HUES64 (cell line): Measurements from ENCODE around the gene HS3ST6.
"Not testable (repeated sequence)": the region's sequence is repeated elsewhere in the genome, so short reads cannot be mapped to it uniquely, and the experiment has no call there.

Experiments
- H3K27ac ChIP-seq: 2 replicates; pipeline ENCODE4 v1.7.0; 2013; ENCODE audit warnings: low read depth, low read length, inconsistent platforms
- H3K27me3 ChIP-seq: 2 replicates; pipeline ENCODE4 v1.6.1; 2013; ENCODE audit warnings: mild to moderate bottlenecking, low read length; ENCODE audit not compliant: insufficient read depth
- H3K36me3 ChIP-seq: 2 replicates; pipeline ENCODE4 v1.6.1; 2013; ENCODE audit warnings: mild to moderate bottlenecking, low read length; ENCODE audit not compliant: insufficient read depth
- H3K4me1 ChIP-seq: 2 replicates; pipeline ENCODE4 v1.6.1; 2013; ENCODE audit warnings: mild to moderate bottlenecking, low read length, moderate library complexity; ENCODE audit not compliant: insufficient read depth
- H3K4me3 ChIP-seq: 2 replicates; pipeline ENCODE4 v1.5.1; 2013; ENCODE audit warnings: mild to moderate bottlenecking, low read length, moderate library complexity
- H3K9ac ChIP-seq: 2 replicates; pipeline ENCODE4 v1.6.1; 2013; ENCODE audit warnings: mild to moderate bottlenecking, low read depth, low read length
- H3K9me3 ChIP-seq: 2 replicates; pipeline ENCODE4 v1.6.1; 2013; ENCODE audit warnings: low read depth, low read length; ENCODE audit not compliant: insufficient read depth
- WGBS: fragments of 150-250, 120-280 bp; methylation state at CpG from one replicate; pipeline ENCODE4 v1.1.7; 2013; ENCODE audit warnings: missing lambda C conversion rate; 5-methylcytosine and 5-hydroxymethylcytosine counted together

Gene HS3ST6

GRCh38 chr16:1884155-1884760 is 34.0 kb downstream of the HS3ST6 start:
- H3K9ac ChIP-seq, result no peak overlapping the region
- H3K27me3 ChIP-seq, result no peaks in the 10 kb centered on the region
- no peaks in the 10 kb centered on the region for H3K36me3 ChIP-seq
- H3K4me3 ChIP-seq, result no peak overlapping the region
- no peaks in the 10 kb centered on the region for H3K9me3 ChIP-seq
- 78% methylated on average over 12 of the region's 13 CpGs for WGBS
- H3K27ac ChIP-seq, result no peak overlapping the region
- H3K4me1 ChIP-seq, result no peaks in the 10 kb centered on the region

GRCh38 chr16:1881172-1881571 is 37.0 kb downstream of the HS3ST6 start:
- 92% methylated on average over 9 of the region's 9 CpGs for WGBS
- H3K4me1 ChIP-seq, H3K9me3 ChIP-seq, H3K9ac ChIP-seq, H3K36me3 ChIP-seq, H3K4me3 ChIP-seq, H3K27ac ChIP-seq: not testable (repeated sequence)
- peaks cover 10% of the 10 kb centered on the region for H3K27me3 ChIP-seq

- Histone ChIP-seq H3K27ac (no peak overlapping the region), H3K4me1 (no peaks in the 10 kb centered on the region), H3K27me3 (peaks cover 17% of the 10 kb centered on the region), H3K4me3 (no peak overlapping the region), H3K36me3 (no peaks in the 10 kb centered on the region), H3K9ac (no peak overlapping the region), H3K9me3 (no peaks in the 10 kb centered on the region)
- 52% methylated on average over 2 of the region's 2 CpGs for WGBS
These were observed 38.7 kb downstream of the HS3ST6 start for GRCh38 chr16:1879477-1879876.

- H3K27ac ChIP-seq, result no peak overlapping the region
- H3K9ac ChIP-seq, result no peak overlapping the region
- H3K27me3 ChIP-seq, result peaks cover 22% of the 10 kb centered on the region
- H3K4me1 ChIP-seq, result no peaks in the 10 kb centered on the region
- WGBS, result 96% methylated on average over 2 of the region's 5 CpGs
- H3K36me3 ChIP-seq, result no peaks in the 10 kb centered on the region
- H3K9me3 ChIP-seq, result no peaks in the 10 kb centered on the region
- no peak overlapping the region for H3K4me3 ChIP-seq
These were observed 40.0 kb downstream of the HS3ST6 start for GRCh38 chr16:1878256-1878655.

- no peak overlapping the region for H3K4me3 ChIP-seq
- H3K27me3 ChIP-seq, result peaks cover 25% of the 10 kb centered on the region
- no peaks in the 10 kb centered on the region for H3K9me3 ChIP-seq
- no peaks in the 10 kb centered on the region for H3K4me1 ChIP-seq
- no peak overlapping the region for H3K27ac ChIP-seq
- 83% methylated on average over 10 of the region's 11 CpGs for WGBS
- no peak overlapping the region for H3K9ac ChIP-seq
- H3K36me3 ChIP-seq, result no peaks in the 10 kb centered on the region
These were observed 40.4 kb downstream of the HS3ST6 start for GRCh38 chr16:1877804-1878203.

GRCh38 chr16:1877089-1877488 is 41.1 kb downstream of the HS3ST6 start:
- Histone ChIP-seq H3K27me3 (peaks cover 32% of the 10 kb centered on the region), H3K4me3 (no peak overlapping the region), H3K4me1 (no peaks in the 10 kb centered on the region), H3K9ac (no peak overlapping the region), H3K36me3 (no peaks in the 10 kb centered on the region), H3K27ac (no peak overlapping the region), H3K9me3 (no peaks in the 10 kb centered on the region)
- WGBS, result 65% methylated on average over 6 of the region's 6 CpGs

- no peak overlapping the region for H3K27ac ChIP-seq
- no peaks in the 10 kb centered on the region for H3K9me3 ChIP-seq
- no peak overlapping the region for H3K4me3 ChIP-seq
- H3K36me3 ChIP-seq, result no peaks in the 10 kb centered on the region
- no peaks in the 10 kb centered on the region for H3K4me1 ChIP-seq
- WGBS, result 89% methylated on average over 6 of the region's 7 CpGs
- H3K9ac ChIP-seq, result no peak overlapping the region
- peaks cover 32% of the 10 kb centered on the region for H3K27me3 ChIP-seq
These were observed 41.7 kb downstream of the HS3ST6 start for GRCh38 chr16:1876468-1876867.

GRCh38 chr16:1876066-1876465 is 42.1 kb downstream of the HS3ST6 start:
- H3K9ac ChIP-seq, H3K4me3 ChIP-seq, H3K27ac ChIP-seq, H3K4me1 ChIP-seq, H3K9me3 ChIP-seq, H3K36me3 ChIP-seq: not testable (repeated sequence)
- peaks cover 32% of the 10 kb centered on the region for H3K27me3 ChIP-seq
- 92% methylated on average over 13 of the region's 13 CpGs for whole genome bisulfite sequencing

GRCh38 chr16:1874854-1875253 is 43.4 kb downstream of the HS3ST6 start:
- Histone ChIP-seq H3K9me3 (no peaks in the 10 kb centered on the region), H3K27ac (no peak overlapping the region), H3K4me3 (no peak overlapping the region), H3K36me3 (no peaks in the 10 kb centered on the region), H3K27me3 (peaks cover 32% of the 10 kb centered on the region), H3K9ac (no peak overlapping the region), H3K4me1 (no peaks in the 10 kb centered on the region)
- 85% methylated on average over 5 of the region's 6 CpGs for WGBS

GRCh38 chr16:1871974-1872635 is 46.1 kb downstream of the HS3ST6 start, which contains the start of gene MEIOB:
TSS of gene MEIOB (minus strand) at chr16:1872164. CDS start at chr16:1868175, 3,989 bp downstream.
- Histone ChIP-seq H3K9me3 (no peaks in the 10 kb centered on the region), H3K4me1 (no peaks in the 10 kb centered on the region), H3K27ac (no peak within 1 kb of the TSS), H3K9ac (no peak within 1 kb of the TSS), H3K27me3 (peaks cover 22% of the 10 kb centered on the region), H3K4me3 (peak within 1 kb of the TSS; percentile 57), H3K36me3 (no peaks in the 10 kb centered on the region)
- 19% methylated on average over 65 of the region's 68 CpGs for WGBS

GRCh38 chr16:1870365-1871082 is 47.7 kb downstream of the HS3ST6 start:
- 77% methylated on average over 8 of the region's 9 CpGs for WGBS

More at GRCh38 chr16:1870365-1871082, 47.7 kb downstream of the HS3ST6 start:
- H3K27me3 ChIP-seq, result peaks cover 21% of the 10 kb centered on the region
- H3K9ac ChIP-seq, result no peak overlapping the region
- H3K9me3 ChIP-seq, result no peaks in the 10 kb centered on the region
- no peak overlapping the region for H3K27ac ChIP-seq
- H3K4me1 ChIP-seq, result no peaks in the 10 kb centered on the region
- no peak overlapping the region for H3K4me3 ChIP-seq
- no peaks in the 10 kb centered on the region for H3K36me3 ChIP-seq
